ENCODE data around the gene PRKAB2.
"Not testable (repeated sequence)": the region's sequence is repeated elsewhere in the genome, so short reads cannot be mapped to it uniquely, and the experiment has no call there.

Gene PRKAB2

DNA sequence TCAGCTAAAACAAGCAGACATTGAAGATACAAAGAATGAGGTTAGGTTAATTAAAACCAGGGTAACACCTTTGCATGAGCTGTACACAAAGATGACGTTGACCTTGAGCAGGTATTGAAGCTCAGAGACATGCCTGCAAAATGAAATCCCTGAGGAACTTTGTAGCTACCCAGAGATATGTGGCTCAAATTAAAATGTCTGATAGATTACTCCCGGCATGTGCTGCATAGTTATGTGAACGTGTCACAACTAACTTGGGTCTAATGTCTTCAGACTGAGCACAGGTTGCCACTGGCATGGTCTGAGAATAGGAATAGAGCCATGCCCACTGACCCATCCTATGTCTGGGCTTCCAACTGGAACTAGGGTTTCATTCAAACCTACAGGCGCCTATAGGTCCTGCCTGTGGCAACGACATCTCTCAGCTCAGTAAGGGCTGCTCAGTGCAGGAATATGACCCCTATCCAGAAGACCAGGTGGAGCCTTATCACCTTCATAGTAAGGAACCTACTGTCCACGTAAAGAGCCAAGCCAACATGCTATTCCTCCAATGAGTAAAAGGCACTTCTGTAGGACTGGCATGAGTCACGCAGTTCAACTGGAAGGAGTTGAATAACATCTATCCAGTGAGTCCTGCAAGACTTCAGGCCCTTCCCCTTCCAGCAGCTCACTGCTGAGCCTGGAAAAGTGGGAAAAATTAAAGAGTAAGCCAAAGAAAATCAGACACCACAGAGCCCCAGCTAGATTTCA is 60.7 kb downstream of the PRKAB2 start:
- in situ Hi-C loops (cut with MboI; ENCODE audit: low sequenced_read_pairs): no loop called here

DNA sequence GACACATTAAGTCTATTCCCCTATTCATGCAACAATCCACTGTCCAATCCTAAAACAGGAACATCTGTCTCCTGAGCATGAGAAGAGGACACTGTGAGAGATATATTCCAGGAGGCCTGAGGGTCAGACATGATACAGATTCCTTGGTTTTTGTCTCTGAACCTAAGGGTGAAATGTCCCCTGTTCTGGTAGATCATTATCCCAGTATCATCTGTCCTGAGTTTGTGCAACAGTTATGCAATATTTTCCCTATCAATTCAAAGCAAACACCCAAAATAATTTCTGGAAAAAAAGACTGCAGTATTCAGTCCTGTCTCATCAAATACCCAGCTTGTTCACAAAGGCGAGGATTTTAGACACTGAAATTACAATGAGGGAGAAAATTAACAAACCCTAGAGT is 61.4 kb downstream of the PRKAB2 start:
- in situ Hi-C loops (cut with MboI; ENCODE audit: low sequenced_read_pairs): no loop called here

DNA sequence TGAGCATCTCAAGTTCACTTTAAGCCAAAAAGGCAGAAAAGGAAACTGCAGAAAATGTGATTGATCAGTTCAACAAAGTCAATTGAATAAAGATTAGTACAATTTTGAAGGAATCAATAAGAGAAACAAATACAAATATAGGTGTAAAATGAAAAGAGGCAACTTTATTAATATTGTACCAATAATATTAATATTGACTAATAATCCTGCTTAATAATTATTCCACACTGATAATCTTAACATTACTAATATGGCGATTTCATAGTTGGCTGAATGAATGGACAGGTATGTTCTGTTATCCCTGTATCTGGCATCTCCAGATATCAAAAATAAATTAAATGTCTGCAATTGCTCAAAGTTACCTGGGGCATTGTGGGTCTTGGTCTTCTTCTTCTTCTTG is 61.8 kb downstream of the PRKAB2 start:
- in situ Hi-C loops (cut with MboI; ENCODE audit: low sequenced_read_pairs): no loop called here

DNA sequence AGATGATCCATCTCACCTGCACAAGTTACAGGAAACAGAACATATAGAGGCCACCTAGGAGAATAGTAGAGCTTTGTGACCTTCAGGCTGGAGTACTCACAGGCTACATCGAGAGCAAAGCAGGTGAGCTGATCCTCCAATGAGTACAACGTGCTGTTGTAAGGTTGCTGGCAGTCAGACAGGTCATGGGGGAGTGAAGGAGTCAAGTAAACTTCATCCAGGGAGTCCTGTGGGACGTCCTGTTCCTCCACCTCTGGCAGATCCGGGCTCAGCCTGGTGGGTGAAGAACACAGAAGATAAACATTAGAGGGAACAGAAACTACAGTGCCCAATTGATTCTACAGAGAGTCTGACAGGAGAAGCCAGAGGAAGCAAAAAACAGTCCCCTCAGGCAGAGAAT is 62.5 kb downstream of the PRKAB2 start:
- in situ Hi-C loops (cut with MboI; ENCODE audit: low sequenced_read_pairs): no loop called here

DNA sequence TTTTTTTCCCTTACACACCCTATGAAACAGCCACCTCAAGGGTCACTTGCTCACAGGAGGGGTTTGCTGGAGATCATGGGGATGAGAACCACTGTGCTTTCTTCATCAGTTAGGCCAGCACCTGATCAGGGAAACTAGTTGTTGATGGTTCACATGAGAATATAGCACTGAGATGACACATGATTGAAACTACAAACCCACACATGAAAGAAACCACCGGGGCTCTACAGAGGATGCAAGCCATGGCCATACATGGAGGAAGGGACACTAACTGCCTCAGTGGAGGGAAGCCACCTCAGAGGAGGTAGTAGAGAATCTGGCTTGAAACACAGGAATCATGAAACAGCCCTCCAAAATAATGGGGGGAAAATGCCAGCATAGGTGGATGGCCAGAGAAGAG is 63.2 kb downstream of the PRKAB2 start:
- in situ Hi-C loops (cut with MboI; ENCODE audit: low sequenced_read_pairs): no loop called here

DNA sequence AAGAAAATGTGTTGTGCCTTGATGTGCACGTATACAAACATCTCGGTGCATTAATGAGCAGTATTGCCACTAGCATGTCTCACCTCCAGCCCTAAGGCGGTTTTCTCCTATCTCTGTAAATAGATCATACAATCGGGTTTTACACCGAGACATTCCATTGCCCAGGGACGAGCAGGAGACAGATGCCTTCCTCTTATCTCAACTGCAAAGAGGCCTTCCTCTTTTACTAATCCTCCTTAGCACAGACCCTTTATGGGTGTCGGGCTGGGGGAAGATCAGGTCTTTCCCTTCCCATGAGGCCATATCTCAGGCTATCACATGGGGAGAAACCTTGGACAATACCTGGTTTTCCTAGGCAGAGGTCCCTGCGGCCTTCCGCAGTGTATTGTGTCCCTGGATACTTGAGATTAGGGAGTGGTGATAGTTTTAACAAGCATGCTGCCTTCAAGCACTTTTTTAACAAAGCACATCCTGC is 65.8 kb downstream of the PRKAB2 start:
- in situ Hi-C loops (cut with MboI; ENCODE audit: low sequenced_read_pairs): not testable (repeated sequence)

DNA sequence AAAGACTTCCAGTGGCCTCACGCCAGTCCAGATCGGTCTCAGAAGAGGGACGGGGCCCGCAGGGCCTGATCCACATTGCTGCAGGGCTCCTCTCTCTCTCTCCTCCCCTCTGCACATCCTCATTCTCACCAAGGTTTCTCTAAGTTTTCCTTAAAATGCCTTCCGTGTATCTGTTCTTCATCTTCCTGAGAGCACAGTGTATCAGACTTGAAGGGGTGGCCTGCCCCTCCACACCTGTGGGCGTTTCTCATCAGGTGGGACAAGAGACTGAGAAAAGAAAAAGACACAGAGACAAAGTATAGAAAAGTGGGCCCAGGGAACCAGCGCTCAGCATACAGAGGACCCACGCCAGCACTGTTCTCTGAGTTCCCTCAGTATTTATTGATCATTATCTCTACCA is 66.4 kb downstream of the PRKAB2 start:
- in situ Hi-C loops (cut with MboI; ENCODE audit: low sequenced_read_pairs): no loop called here
